H9 (cell line): Measurements from ENCODE around the gene CLMP. TPM values are rescaled to one million over a fixed set of nuclear protein-coding genes. Genes with fewer than 3 reads are reported as not detected.

Experiments
- DNase-seq: peaks from one replicate; pipeline ENCODE4 v3.0.0-alpha.2; 2017
- H2AFZ ChIP-seq: one replicate; pipeline ENCODE4 v1.6.1; 2013; ENCODE audit warnings: mild to moderate bottlenecking, low read length, control low read depth, moderate library complexity
- H2AK5ac ChIP-seq: 2 replicates; pipeline ENCODE4 v1.6.1; 2013; ENCODE audit warnings: low read length, control low read depth, mixed read lengths; ENCODE audit not compliant: insufficient read length
- H2BK120ac ChIP-seq: one replicate; pipeline ENCODE4 v1.6.1; 2013; ENCODE audit warnings: low read depth, mild to moderate bottlenecking, low read length, control low read depth, inconsistent platforms; ENCODE audit not compliant: poor library complexity, severe bottlenecking
- H2BK12ac ChIP-seq: 2 replicates; pipeline ENCODE4 v1.6.1; 2013; ENCODE audit warnings: low read length, control low read depth, mixed read lengths, low read depth; ENCODE audit not compliant: insufficient read length
- H2BK15ac ChIP-seq: 2 replicates; pipeline ENCODE4 v1.6.1; 2013; ENCODE audit warnings: low read depth, low read length, control low read depth
- H2BK20ac ChIP-seq: one replicate; pipeline ENCODE4 v1.6.1; 2013; ENCODE audit warnings: low read depth, mild to moderate bottlenecking, low read length, control low read depth, inconsistent platforms; ENCODE audit not compliant: poor library complexity, severe bottlenecking
- H2BK5ac ChIP-seq: 2 replicates; pipeline ENCODE4 v1.6.1; 2013; ENCODE audit warnings: low read length, control low read depth, mixed read lengths; ENCODE audit not compliant: insufficient read length
- H3K14ac ChIP-seq: 2 replicates; pipeline ENCODE4 v1.6.1; 2013; ENCODE audit warnings: low read length, control low read depth; ENCODE audit not compliant: insufficient read depth
- H3K18ac ChIP-seq: 2 replicates; pipeline ENCODE4 v1.6.1; 2013; ENCODE audit warnings: low read depth, mild to moderate bottlenecking, mixed read lengths, low read length, control low read depth; ENCODE audit not compliant: insufficient read length
- H3K23ac ChIP-seq: 2 replicates; pipeline ENCODE4 v1.6.1; 2013; ENCODE audit warnings: low read length, control low read depth, mixed read lengths, low read depth; ENCODE audit not compliant: insufficient read length
- H3K23me2 ChIP-seq: 2 replicates; pipeline ENCODE4 v1.6.1; 2013; ENCODE audit warnings: low read depth, mild to moderate bottlenecking, mixed read lengths, low read length, control low read depth; ENCODE audit not compliant: insufficient read length, poor library complexity, severe bottlenecking
- H3K27ac ChIP-seq: 2 replicates; pipeline ENCODE4 v1.5.1; 2013; ENCODE audit warnings: low read length, control low read depth, mixed read lengths, low read depth; ENCODE audit not compliant: insufficient read length
- H3K27me3 ChIP-seq: 2 replicates; pipeline ENCODE4 v1.6.1; 2013; ENCODE audit warnings: low read length, control low read depth, inconsistent platforms; ENCODE audit not compliant: insufficient read depth
- H3K4ac ChIP-seq: 2 replicates; pipeline ENCODE4 v1.6.1; 2013; ENCODE audit warnings: low read depth, mild to moderate bottlenecking, control low read depth, inconsistent platforms, low read length, moderate library complexity
- H3K4me1 ChIP-seq: 2 replicates; pipeline ENCODE4 v1.6.1; 2013; ENCODE audit warnings: low read length, control low read depth, inconsistent platforms; ENCODE audit not compliant: insufficient read depth
- H3K4me2 ChIP-seq: 2 replicates; pipeline ENCODE4 v1.6.1; 2013; ENCODE audit warnings: low read length, control low read depth, mixed read lengths; ENCODE audit not compliant: insufficient read length, insufficient read depth
- H3K56ac ChIP-seq: 2 replicates; pipeline ENCODE4 v1.6.1; 2013; ENCODE audit warnings: low read depth, mild to moderate bottlenecking, mixed read lengths, low read length, control low read depth; ENCODE audit not compliant: insufficient read length
- H3K79me1 ChIP-seq: 2 replicates; pipeline ENCODE4 v1.6.1; 2013; ENCODE audit warnings: low read depth, mild to moderate bottlenecking, moderate library complexity, low read length, control low read depth, inconsistent platforms; ENCODE audit not compliant: insufficient read depth, poor library complexity, severe bottlenecking
- H3K79me2 ChIP-seq: 2 replicates; pipeline ENCODE4 v1.6.1; 2013; ENCODE audit warnings: low read length, control low read depth, inconsistent platforms; ENCODE audit not compliant: insufficient read depth
- H3K9ac ChIP-seq: 2 replicates; pipeline ENCODE4 v1.6.1; 2013; ENCODE audit warnings: low read length, control low read depth, mixed read lengths; ENCODE audit not compliant: insufficient read length; ENCODE audit errors: extremely low read depth
- H3K9me3 ChIP-seq: one replicate; pipeline ENCODE4 v1.6.1; 2013; ENCODE audit warnings: low read depth, low read length, inconsistent platforms; ENCODE audit not compliant: control insufficient read depth
- H3T11ph ChIP-seq: one replicate; pipeline ENCODE4 v1.6.1; 2013; ENCODE audit warnings: mild to moderate bottlenecking, low read length, control low read depth, inconsistent platforms
- H4K20me1 ChIP-seq: one replicate; pipeline ENCODE4 v1.6.1; 2013; ENCODE audit not compliant: control insufficient read depth, insufficient read length, insufficient read depth
- H4K5ac ChIP-seq: 2 replicates; pipeline ENCODE4 v1.6.1; 2013; ENCODE audit warnings: low read depth, mild to moderate bottlenecking, mixed read lengths, low read length, control low read depth; ENCODE audit not compliant: insufficient read length
- H4K8ac ChIP-seq: replicated peaks from 2 replicates; pipeline ENCODE4 v1.6.1; 2013; ENCODE audit warnings: low read length, control low read depth, mixed read lengths, low read depth; ENCODE audit not compliant: insufficient read length
- H4K91ac ChIP-seq: 2 replicates; pipeline ENCODE4 v1.6.1; 2013; ENCODE audit warnings: low read depth, mild to moderate bottlenecking, moderate library complexity, mixed read lengths, low read length, control low read depth; ENCODE audit not compliant: insufficient read length
- H3K27ac Mint-ChIP-seq, 3 experiments: 2 replicates in 2 of 3; 3 replicates in 1 of 3; pipeline ENCODE4 v1.8.0; 2020 to 2021; ENCODE audit warnings: mixed read lengths in 3 of 3, mild to moderate bottlenecking in 1 of 3, moderate library complexity in 1 of 3
- H3K27me3 Mint-ChIP-seq: 2 replicates; pipeline ENCODE4 v1.8.0; 2021; ENCODE audit warnings: low read depth, mild to moderate bottlenecking, moderate library complexity, mixed read lengths
- H3K36me3 Mint-ChIP-seq, 3 experiments: 2 replicates in 2 of 3; 3 replicates in 1 of 3; pipeline ENCODE4 v1.8.0; 2020 to 2021; ENCODE audit warnings: low read depth in 3 of 3, mixed read lengths in 3 of 3; ENCODE audit not compliant: insufficient read depth in 1 of 3
- H3K4me1 Mint-ChIP-seq, 2 experiments: 2 replicates each; pipeline ENCODE4 v1.8.0; 2020; ENCODE audit warnings: mixed read lengths in 2 of 2
- H3K4me3 Mint-ChIP-seq, 2 experiments: 2 replicates in 1 of 2; 3 replicates in 1 of 2; pipeline ENCODE4 v1.8.0; 2020 to 2021; ENCODE audit warnings: mild to moderate bottlenecking in 2 of 2, mixed read lengths in 2 of 2, moderate library complexity in 1 of 2
- H3K9me3 Mint-ChIP-seq, 2 experiments: 2 replicates in 1 of 2; 3 replicates in 1 of 2; pipeline ENCODE4 v1.8.0; 2020; ENCODE audit warnings: mild to moderate bottlenecking in 2 of 2, mixed read lengths in 2 of 2, moderate library complexity in 1 of 2
- WGBS: extraction: QIAGEN DNeasy Blood & Tissue Kit; methylation state at CpG from one replicate; pipeline ENCODE4 v1.1.7; 2013; ENCODE audit warnings: missing lambda C conversion rate, low lambda C conversion rate, mixed read lengths; ENCODE audit not compliant: insufficient read length; ENCODE audit errors: extremely low coverage; 5-methylcytosine and 5-hydroxymethylcytosine counted together
- total RNA-seq: library from RNA; stranded (reverse); gene quantifications from 2 replicates; pipeline ENCODE4 v1.2.1, GENCODE V29; 2021
- TF ChIP-seq, protein P1 (sequence below): fragments of 200-600 bp; sonication (generic); conservative IDR thresholded peaks from 3 replicates; pipeline ENCODE4 v1.8.0; 2021; ENCODE audit warnings: antibody characterized with exemption, mild to moderate bottlenecking

CLMP gene
- total RNA-seq, 1 experiment from 2014 or later, result 13.8 TPM

DNA sequence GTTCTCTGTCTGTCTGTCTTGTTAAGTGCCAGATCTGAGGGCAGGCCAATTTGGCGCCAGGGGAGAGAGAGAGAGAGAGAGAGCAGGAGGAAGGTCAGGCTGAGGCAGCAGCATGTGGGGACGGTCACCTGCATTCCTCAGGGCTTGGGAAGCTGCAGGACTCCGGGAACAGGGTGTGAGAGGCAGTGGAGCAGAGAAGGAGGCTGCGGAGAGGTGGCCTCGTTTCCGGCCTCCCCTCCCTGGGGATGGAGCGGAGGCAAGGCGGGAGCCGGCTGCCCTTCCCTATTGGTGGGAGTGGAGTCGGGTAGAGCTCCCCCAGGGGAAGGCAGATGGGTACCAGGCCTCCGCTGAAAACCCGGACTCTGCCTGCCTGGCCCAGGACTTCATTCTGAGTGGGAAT is 9.7 kb downstream of the CLMP start:
- peaks cover 68 to 71% of the 10 kb centered on the region in 2 experiments for H3K4me1 Mint-ChIP-seq
- Histone ChIP-seq H2BK5ac (no peak overlapping the region), H4K20me1 (no peaks in the 10 kb centered on the region), H3K4ac (no peak overlapping the region), H3K14ac (peak overlapping the region; percentile 48; the same call in 1 of the 2 replicates), H3T11ph (no peak overlapping the region), H3K79me2 (no peaks in the 10 kb centered on the region), H4K5ac (no peak overlapping the region), H3K23ac (no peak overlapping the region), H3K9me3 (no peaks in the 10 kb centered on the region), H3K27me3 (no peaks in the 10 kb centered on the region), H4K91ac (no peak overlapping the region), H2BK20ac (no peak overlapping the region), H3K79me1 (no peaks in the 10 kb centered on the region), H3K9ac (no peak overlapping the region), H3K4me2 (peak overlapping the region; percentile 16), H3K27ac (no peak overlapping the region), H2BK12ac (peak overlapping the region; percentile 21), H3K56ac (no peak overlapping the region), H2BK15ac (no peak overlapping the region), H2AK5ac (no peak overlapping the region), H2AFZ (no peak overlapping the region), H2BK120ac (no peak overlapping the region), H3K23me2 (no peaks in the 10 kb centered on the region), H3K18ac (peak overlapping the region; percentile 15), H4K8ac (no peak overlapping the region), H3K4me1 (peaks cover 23% of the 10 kb centered on the region)
- peak overlapping the region in 1 of 2 experiments; percentile 19; a peak in 1 of 5 replicates for H3K4me3 Mint-ChIP-seq
- peaks cover 4% of the 10 kb centered on the region in 2 experiments; a peak in 3 of 5 replicates for H3K9me3 Mint-ChIP-seq
- peaks cover 1% of the 10 kb centered on the region; the same call in 1 of the 2 replicates for H3K27me3 Mint-ChIP-seq
- peak overlapping the region in 2 of 3 experiments; percentile 69 to 71; a peak in 3 of 7 replicates for H3K27ac Mint-ChIP-seq
- DNase-seq, result peak; percentile 57
- peaks cover 4 to 7% (median 5%) of the 10 kb centered on the region in 3 experiments; a peak in 6 of 7 replicates for H3K36me3 Mint-ChIP-seq
- TF ChIP-seq, protein P1, sequence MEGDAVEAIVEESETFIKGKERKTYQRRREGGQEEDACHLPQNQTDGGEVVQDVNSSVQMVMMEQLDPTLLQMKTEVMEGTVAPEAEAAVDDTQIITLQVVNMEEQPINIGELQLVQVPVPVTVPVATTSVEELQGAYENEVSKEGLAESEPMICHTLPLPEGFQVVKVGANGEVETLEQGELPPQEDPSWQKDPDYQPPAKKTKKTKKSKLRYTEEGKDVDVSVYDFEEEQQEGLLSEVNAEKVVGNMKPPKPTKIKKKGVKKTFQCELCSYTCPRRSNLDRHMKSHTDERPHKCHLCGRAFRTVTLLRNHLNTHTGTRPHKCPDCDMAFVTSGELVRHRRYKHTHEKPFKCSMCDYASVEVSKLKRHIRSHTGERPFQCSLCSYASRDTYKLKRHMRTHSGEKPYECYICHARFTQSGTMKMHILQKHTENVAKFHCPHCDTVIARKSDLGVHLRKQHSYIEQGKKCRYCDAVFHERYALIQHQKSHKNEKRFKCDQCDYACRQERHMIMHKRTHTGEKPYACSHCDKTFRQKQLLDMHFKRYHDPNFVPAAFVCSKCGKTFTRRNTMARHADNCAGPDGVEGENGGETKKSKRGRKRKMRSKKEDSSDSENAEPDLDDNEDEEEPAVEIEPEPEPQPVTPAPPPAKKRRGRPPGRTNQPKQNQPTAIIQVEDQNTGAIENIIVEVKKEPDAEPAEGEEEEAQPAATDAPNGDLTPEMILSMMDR, result no peak
- no CpG with 5 or more reads among the region's 12 CpGs for WGBS
